Hepatocyte (in vitro differentiated cells): Measurements from ENCODE around the gene COX6B2.

Source experiments
- EZH2 ChIP-seq: fragments of 200-600 bp; sonication (generic); IDR thresholded peaks from 2 replicates; pipeline ENCODE4 v1.6.1; 2016; ENCODE audit warnings: antibody characterized with exemption, mild to moderate bottlenecking, borderline replicate concordance
- EZH2phosphoT487 ChIP-seq: fragments of 200-600 bp; sonication (generic); IDR thresholded peaks from one replicate; pipeline ENCODE4 v1.6.1; 2018; ENCODE audit warnings: antibody characterized with exemption, mild to moderate bottlenecking, low read depth, moderate library complexity; ENCODE audit not compliant: unreplicated experiment, severe bottlenecking
- TF ChIP-seq, protein P1 (sequence below): fragments of 200-600 bp; sonication (generic); IDR thresholded peaks from 2 replicates; pipeline ENCODE4 v1.5.1; 2016; ENCODE audit warnings: antibody characterized with exemption, mild to moderate bottlenecking; ENCODE audit not compliant: poor library complexity

DNA sequence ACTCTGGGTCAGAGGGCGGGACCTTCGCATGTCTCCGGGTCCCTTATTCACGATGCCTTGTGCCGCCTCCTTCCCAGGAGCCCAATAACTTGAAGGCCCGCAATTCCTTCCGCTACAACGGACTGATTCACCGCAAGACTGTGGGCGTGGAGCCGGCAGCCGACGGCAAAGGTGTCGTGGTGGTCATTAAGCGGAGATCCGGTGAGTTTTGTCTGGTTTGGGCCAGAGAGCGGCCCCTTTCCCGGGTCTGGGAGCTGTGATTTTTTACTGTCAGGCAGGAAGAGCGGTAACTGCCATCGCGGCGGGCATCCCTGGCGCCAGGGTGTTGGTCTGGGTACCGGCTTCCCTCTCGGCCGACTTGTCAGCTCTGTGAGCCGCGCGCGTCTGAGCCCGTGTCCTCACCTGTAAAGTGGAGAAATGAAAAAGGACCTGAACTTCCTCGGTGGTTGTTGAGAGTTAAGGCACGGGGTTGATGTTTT lies 32.0 kb upstream of the COX6B2 start:
- TF ChIP-seq, protein P1, sequence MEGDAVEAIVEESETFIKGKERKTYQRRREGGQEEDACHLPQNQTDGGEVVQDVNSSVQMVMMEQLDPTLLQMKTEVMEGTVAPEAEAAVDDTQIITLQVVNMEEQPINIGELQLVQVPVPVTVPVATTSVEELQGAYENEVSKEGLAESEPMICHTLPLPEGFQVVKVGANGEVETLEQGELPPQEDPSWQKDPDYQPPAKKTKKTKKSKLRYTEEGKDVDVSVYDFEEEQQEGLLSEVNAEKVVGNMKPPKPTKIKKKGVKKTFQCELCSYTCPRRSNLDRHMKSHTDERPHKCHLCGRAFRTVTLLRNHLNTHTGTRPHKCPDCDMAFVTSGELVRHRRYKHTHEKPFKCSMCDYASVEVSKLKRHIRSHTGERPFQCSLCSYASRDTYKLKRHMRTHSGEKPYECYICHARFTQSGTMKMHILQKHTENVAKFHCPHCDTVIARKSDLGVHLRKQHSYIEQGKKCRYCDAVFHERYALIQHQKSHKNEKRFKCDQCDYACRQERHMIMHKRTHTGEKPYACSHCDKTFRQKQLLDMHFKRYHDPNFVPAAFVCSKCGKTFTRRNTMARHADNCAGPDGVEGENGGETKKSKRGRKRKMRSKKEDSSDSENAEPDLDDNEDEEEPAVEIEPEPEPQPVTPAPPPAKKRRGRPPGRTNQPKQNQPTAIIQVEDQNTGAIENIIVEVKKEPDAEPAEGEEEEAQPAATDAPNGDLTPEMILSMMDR, result no peak
- TF ChIP-seq EZH2phosphoT487 (no peak), EZH2 (no peak)
